Liver (tissue), 2 donors: ENCODE data around the gene RCOR1.

Experiments
- TF ChIP-seq, protein P1 (sequence below): fragments of 150-350 bp; IDR thresholded peaks from 2 replicates; pipeline ENCODE4 v1.5.1; 2017; ENCODE audit warnings: improper control_type of control experiment, low read depth, low read length; ENCODE audit not compliant: missing input control
- TF ChIP-seq, protein P2 (sequence below): IDR thresholded peaks from 2 replicates; pipeline ENCODE4 v1.6.1; 2016; ENCODE audit warnings: antibody characterized with exemption
- donor health status: healthy.

DNA sequence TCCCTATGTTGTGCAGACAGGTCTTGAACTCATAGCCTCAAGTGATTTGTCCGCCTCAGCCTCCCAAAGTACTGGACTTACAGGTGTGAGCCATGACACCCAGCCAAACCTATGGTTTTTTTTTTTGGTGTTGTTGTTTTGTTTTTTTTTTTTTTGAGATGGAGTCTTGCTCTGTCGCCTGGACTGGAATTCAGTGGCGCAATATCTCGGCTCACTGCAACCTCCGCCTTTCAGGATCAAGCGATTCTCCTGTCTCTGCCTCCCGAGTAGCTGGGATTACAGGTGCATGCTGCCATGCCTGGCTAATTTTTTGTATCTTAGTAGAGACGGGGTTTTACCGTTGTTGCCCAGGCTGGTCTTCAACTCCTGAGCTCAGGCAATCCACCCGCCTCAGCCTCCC, 11.3 kb upstream of the RCOR1 start:
- TF ChIP-seq, protein P1, sequence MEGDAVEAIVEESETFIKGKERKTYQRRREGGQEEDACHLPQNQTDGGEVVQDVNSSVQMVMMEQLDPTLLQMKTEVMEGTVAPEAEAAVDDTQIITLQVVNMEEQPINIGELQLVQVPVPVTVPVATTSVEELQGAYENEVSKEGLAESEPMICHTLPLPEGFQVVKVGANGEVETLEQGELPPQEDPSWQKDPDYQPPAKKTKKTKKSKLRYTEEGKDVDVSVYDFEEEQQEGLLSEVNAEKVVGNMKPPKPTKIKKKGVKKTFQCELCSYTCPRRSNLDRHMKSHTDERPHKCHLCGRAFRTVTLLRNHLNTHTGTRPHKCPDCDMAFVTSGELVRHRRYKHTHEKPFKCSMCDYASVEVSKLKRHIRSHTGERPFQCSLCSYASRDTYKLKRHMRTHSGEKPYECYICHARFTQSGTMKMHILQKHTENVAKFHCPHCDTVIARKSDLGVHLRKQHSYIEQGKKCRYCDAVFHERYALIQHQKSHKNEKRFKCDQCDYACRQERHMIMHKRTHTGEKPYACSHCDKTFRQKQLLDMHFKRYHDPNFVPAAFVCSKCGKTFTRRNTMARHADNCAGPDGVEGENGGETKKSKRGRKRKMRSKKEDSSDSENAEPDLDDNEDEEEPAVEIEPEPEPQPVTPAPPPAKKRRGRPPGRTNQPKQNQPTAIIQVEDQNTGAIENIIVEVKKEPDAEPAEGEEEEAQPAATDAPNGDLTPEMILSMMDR, result no peak
- TF ChIP-seq, protein P2, sequence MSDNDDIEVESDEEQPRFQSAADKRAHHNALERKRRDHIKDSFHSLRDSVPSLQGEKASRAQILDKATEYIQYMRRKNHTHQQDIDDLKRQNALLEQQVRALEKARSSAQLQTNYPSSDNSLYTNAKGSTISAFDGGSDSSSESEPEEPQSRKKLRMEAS, result no peak
